ENCODE measurements around the gene HS3ST2. TPM values are rescaled to one million over a fixed set of nuclear protein-coding genes. Genes with fewer than 3 reads are reported as not detected.
"Not testable (repeated sequence)": the region's sequence is repeated elsewhere in the genome, so short reads cannot be mapped to it uniquely, and the experiment has no call there.

HS3ST2 gene
- polyA plus RNA-seq, 1 of the 3 experiments (the other 2 are of a cell fraction), result not detected

DNA sequence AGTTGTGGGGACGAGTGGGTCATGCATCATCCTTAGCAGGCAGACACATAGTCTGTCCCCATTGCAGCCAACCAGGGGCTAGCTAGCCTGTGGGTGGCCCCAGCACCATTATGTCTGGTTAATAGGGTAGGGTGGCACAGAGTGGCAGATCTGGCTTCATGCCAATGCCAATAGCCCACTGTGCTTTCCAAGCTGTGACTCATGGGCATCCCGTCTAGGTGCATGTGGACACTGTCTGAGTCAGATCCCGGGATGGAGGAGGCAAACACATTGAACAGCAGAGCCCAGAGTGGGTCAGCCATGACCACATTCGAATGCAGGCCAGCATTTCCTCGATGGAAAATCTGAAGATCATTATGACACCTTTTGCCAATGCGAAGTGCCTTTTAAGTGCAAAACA is 2.5 kb downstream of the HS3ST2 start:
- no peaks in the 10 kb centered on the region for H3F3A ChIP-seq (replicated peaks; ENCODE audit: insufficient read depth)
- no peaks in the 10 kb centered on the region for H3K79me2 ChIP-seq (ENCODE audit: insufficient read depth)
- H3K4me3 ChIP-seq (ENCODE audit: low read depth in 2 of 2, low read length in 1 of 2), result no peak overlapping the region
- DNase-seq, result no peak
- H3K4me1 ChIP-seq (ENCODE audit: control insufficient read depth in 1 of 2, insufficient read depth in 2 of 2, low read depth in 1 of 2, low read length in 1 of 2), result peaks cover 0 to 6% of the 10 kb centered on the region in 2 experiments; a peak in 1 of 4 replicates
- WGBS (ENCODE audit: low lambda C conversion rate), result 17% methylated on average over 4 of the region's 6 CpGs
- no peak overlapping the region for H3K9ac ChIP-seq
- ChIA-PET CTCF (interaction anchor here (1.1 to 2.1 kb wide), 3 partner anchors 82 to 244 kb away, joined by 3 to 5 read pairs (median 5); no protein-coding TSS in a partner anchor), POLR2A (no interaction called here)
- no peaks in the 10 kb centered on the region for H3K36me3 ChIP-seq (replicated peaks in 1 of 2; ENCODE audit: control insufficient read depth in 1 of 2, insufficient read depth in 2 of 2, low read length in 1 of 2)
- no peaks in the 10 kb centered on the region for H4K20me1 ChIP-seq (ENCODE audit: insufficient read depth)
- TF ChIP-seq SIN3A (IDR thresholded peaks at IDR 0.05; ENCODE audit: borderline replicate concordance, low read depth, low read length) (no peak), ZBTB33 (IDR thresholded peaks at IDR 0.05; ENCODE audit: borderline replicate concordance, low read depth) (no peak), NFIC (IDR thresholded peaks at IDR 0.05; ENCODE audit: borderline replicate concordance) (no peak), MAX (IDR thresholded peaks at IDR 0.05; ENCODE audit: low read depth) (no peak), FOXM1 (IDR thresholded peaks at IDR 0.05; ENCODE audit: low read depth) (no peak), POLR2AphosphoS5 (IDR thresholded peaks at IDR 0.05; ENCODE audit: low read depth, low read length) (no peak), RCOR1 (IDR thresholded peaks at IDR 0.05; ENCODE audit: low read length) (no peak)
- H3K27me3 ChIP-seq (ENCODE audit: insufficient read depth), result peaks cover 10% of the 10 kb centered on the region; the same call in 1 of the 2 replicates
- no peaks in the 10 kb centered on the region for H3K9me3 ChIP-seq
- no peak overlapping the region for H2AFZ ChIP-seq (ENCODE audit: low read depth)
- no peaks in the 10 kb centered on the region for H3K9me2 ChIP-seq
- H3K27ac ChIP-seq (ENCODE audit: low read depth in 2 of 2, low read length in 1 of 2), result no peak overlapping the region
- H3K4me2 ChIP-seq, result no peak overlapping the region

DNA sequence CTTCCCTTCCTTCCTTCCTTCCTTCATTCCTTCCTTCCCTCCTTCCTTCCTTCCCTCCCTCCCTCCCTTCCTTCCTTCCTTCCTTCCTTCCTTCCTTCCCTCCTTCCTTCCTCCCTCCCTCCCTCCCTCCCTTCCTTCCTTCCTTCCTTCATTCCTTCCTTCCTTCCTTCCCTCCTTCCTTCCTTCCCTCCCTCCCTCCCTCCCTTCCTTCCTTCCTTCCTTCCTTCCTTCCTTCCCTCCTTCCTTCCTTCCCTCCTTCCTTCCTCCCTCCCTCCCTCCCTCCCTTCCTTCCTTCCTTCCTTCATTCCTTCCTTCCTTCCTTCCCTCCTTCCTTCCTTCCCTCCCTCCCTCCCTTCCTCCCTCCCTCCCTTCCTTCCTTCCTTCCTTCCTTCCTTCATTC is 4.8 kb downstream of the HS3ST2 start:
- H3K36me3 ChIP-seq (replicated peaks in 1 of 2; ENCODE audit: control insufficient read depth in 1 of 2, insufficient read depth in 2 of 2, low read length in 1 of 2); H3K4me2 ChIP-seq; H3F3A ChIP-seq (replicated peaks; ENCODE audit: insufficient read depth); H3K27ac ChIP-seq (ENCODE audit: low read depth in 2 of 2, low read length in 1 of 2); H3K27me3 ChIP-seq (ENCODE audit: insufficient read depth); H3K9me3 ChIP-seq; H4K20me1 ChIP-seq (ENCODE audit: insufficient read depth); H3K9me2 ChIP-seq; H3K4me3 ChIP-seq (ENCODE audit: low read depth in 2 of 2, low read length in 1 of 2); POLR2A ChIA-PET; DNase-seq; H3K79me2 ChIP-seq (ENCODE audit: insufficient read depth); H3K9ac ChIP-seq; H2AFZ ChIP-seq (ENCODE audit: low read depth); CTCF ChIA-PET; H3K4me1 ChIP-seq (ENCODE audit: control insufficient read depth in 1 of 2, insufficient read depth in 2 of 2, low read depth in 1 of 2, low read length in 1 of 2): not testable (repeated sequence)

DNA sequence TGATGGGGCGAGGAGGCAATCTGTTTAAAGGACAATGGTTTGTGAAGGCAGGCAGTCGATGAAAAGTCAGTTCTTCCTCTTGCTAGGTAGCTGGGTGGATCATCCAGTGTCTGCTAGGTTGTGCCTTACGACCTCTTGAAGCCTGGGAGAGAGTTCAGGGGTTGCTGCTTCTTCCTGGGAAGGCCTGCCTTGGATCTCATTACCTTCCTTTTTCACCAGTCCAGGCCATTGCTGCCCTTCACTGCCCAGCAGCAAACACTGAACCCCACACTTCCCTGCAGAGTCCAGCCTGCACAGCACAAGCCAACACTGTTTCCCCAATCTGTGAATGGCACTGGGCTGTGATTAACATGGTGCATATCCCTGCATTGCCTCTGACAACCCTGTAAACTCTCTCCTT is 24.7 kb downstream of the HS3ST2 start:
- no peaks in the 10 kb centered on the region for H3K9me3 ChIP-seq
- H3K27me3 ChIP-seq (ENCODE audit: insufficient read depth), result no peaks in the 10 kb centered on the region
- no peak overlapping the region for H2AFZ ChIP-seq (ENCODE audit: low read depth)
- H3K4me3 ChIP-seq (ENCODE audit: low read depth in 2 of 2, low read length in 1 of 2), result no peak overlapping the region
- no peak overlapping the region for H3K27ac ChIP-seq (ENCODE audit: low read depth in 2 of 2, low read length in 1 of 2)
- H3K36me3 ChIP-seq (replicated peaks in 1 of 2; ENCODE audit: control insufficient read depth in 1 of 2, insufficient read depth in 2 of 2, low read length in 1 of 2), result no peaks in the 10 kb centered on the region
- peaks cover 0 to 8% of the 10 kb centered on the region in 2 experiments; a peak in 2 of 4 replicates for H3K4me1 ChIP-seq (ENCODE audit: control insufficient read depth in 1 of 2, insufficient read depth in 2 of 2, low read depth in 1 of 2, low read length in 1 of 2)
- no peaks in the 10 kb centered on the region for H3K79me2 ChIP-seq (ENCODE audit: insufficient read depth)
- H3K9me2 ChIP-seq, result no peaks in the 10 kb centered on the region
- 30% methylated on average over 3 of the region's 3 CpGs for WGBS (ENCODE audit: low lambda C conversion rate)
- no peak overlapping the region for H3K4me2 ChIP-seq
- H4K20me1 ChIP-seq (ENCODE audit: insufficient read depth), result no peaks in the 10 kb centered on the region
- DNase-seq, result no peak
- POLR2A ChIA-PET, result no interaction called here
- TF ChIP-seq GABPA (IDR thresholded peaks at IDR 0.05; ENCODE audit: low read depth) (no peak), REST (IDR thresholded peaks at IDR 0.05; ENCODE audit: low read depth, low read length) (no peak), TCF12 (IDR thresholded peaks at IDR 0.05) (no peak), MXI1 (IDR thresholded peaks at IDR 0.05; ENCODE audit: low read depth, low read length) (no peak)
- no peaks in the 10 kb centered on the region for H3F3A ChIP-seq (replicated peaks; ENCODE audit: insufficient read depth)
- no peak overlapping the region for H3K9ac ChIP-seq
- CTCF ChIA-PET, result interaction anchor here (0.6 kb wide), 1 partner anchor 34 kb away, joined by 3 read pairs; no protein-coding TSS in a partner anchor

DNA sequence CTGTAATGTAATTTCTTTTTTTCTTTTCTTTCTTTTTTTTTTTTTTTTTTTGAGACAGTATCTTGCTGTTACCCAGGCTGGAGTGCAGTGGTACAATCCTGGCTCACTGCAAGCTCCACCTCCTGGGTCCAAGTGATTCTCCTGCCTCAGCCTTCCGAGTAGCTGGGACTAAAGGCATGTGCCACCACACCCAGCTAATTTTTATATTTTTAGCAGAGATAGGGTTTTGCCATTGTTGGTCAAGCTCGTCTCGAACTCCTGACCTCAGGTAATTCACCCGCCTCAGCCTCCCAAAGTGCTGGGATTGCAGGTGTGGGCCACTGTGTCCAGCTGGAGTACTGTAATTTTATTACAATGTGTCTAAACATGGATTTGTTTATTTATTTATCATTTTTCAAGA is 28.1 kb downstream of the HS3ST2 start:
- H3K4me1 ChIP-seq (ENCODE audit: control insufficient read depth in 1 of 2, insufficient read depth in 2 of 2, low read depth in 1 of 2, low read length in 1 of 2); H3K9me3 ChIP-seq; H3K36me3 ChIP-seq (replicated peaks in 1 of 2; ENCODE audit: control insufficient read depth in 1 of 2, insufficient read depth in 2 of 2, low read length in 1 of 2); H4K20me1 ChIP-seq (ENCODE audit: insufficient read depth); DNase-seq; H3K27me3 ChIP-seq (ENCODE audit: insufficient read depth); H3K9ac ChIP-seq; H3K9me2 ChIP-seq; H2AFZ ChIP-seq (ENCODE audit: low read depth); H3K79me2 ChIP-seq (ENCODE audit: insufficient read depth); H3K4me3 ChIP-seq (ENCODE audit: low read depth in 2 of 2, low read length in 1 of 2); POLR2A ChIA-PET; H3K4me2 ChIP-seq; H3K27ac ChIP-seq (ENCODE audit: low read depth in 2 of 2, low read length in 1 of 2); H3F3A ChIP-seq (replicated peaks; ENCODE audit: insufficient read depth): not testable (repeated sequence)
- WGBS (ENCODE audit: low lambda C conversion rate), result 45% methylated on average over 4 of the region's 4 CpGs
- CTCF ChIA-PET, result interaction anchor here (0.7 to 1.7 kb wide), 4 partner anchors 28 to 126 kb away, joined by 3 to 4 read pairs (median 4); partner anchors contain the start of gene HS3ST2
